ES-I3 (cell line): Measurements from ENCODE around the gene STN1.

Experiments used
- H3K36me3 ChIP-seq: 2 replicates; pipeline ENCODE4 v1.6.1; 2013; ENCODE audit warnings: mild to moderate bottlenecking, low read length, control low read depth, moderate library complexity; ENCODE audit not compliant: insufficient read depth
- H3K4me1 ChIP-seq: 2 replicates; pipeline ENCODE4 v1.6.1; 2013; ENCODE audit warnings: mild to moderate bottlenecking, control low read depth, low read length; ENCODE audit not compliant: insufficient read depth
- H3K9ac ChIP-seq: 2 replicates; pipeline ENCODE4 v1.6.1; 2013; ENCODE audit warnings: low read depth, mild to moderate bottlenecking, low read length, moderate library complexity
- H3K9me3 ChIP-seq: 2 replicates; pipeline ENCODE4 v1.6.1; 2013; ENCODE audit warnings: mild to moderate bottlenecking, low read length, moderate library complexity; ENCODE audit not compliant: control insufficient read depth, insufficient read depth

The STN1 gene

GRCh38 chr10:103843854-103844570, 74.0 kb downstream of the STN1 start:
- Histone ChIP-seq H3K9ac (no peak overlapping the region), H3K9me3 (no peaks in the 10 kb centered on the region), H3K4me1 (peaks cover 37% of the 10 kb centered on the region)

DNA sequence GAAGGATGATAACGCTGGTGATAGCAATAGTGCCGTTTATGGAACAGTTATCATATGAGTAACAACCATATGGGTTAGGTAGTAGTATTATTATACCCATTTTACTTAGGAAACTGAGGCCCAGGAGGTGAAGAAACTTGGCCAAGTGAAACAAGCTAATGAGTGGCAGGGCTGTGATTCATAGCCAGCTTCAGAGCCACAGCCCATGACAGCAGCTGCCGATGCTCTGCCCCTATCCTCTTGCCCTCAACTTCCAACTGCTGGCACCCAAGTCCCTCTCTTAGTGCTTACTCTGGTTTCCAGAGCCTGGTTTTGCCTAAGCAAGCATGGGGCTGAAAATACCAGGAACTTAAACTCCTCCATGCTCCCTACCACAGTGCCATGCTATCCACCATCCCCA, 74.9 kb downstream of the STN1 start:
- Histone ChIP-seq H3K4me1 (peaks cover 38% of the 10 kb centered on the region), H3K36me3 (no peaks in the 10 kb centered on the region), H3K9me3 (no peaks in the 10 kb centered on the region), H3K9ac (no peak overlapping the region)

More at GRCh38 chr10:103843854-103844570, 74.0 kb downstream of the STN1 start:
- H3K36me3 ChIP-seq, result no peaks in the 10 kb centered on the region

DNA sequence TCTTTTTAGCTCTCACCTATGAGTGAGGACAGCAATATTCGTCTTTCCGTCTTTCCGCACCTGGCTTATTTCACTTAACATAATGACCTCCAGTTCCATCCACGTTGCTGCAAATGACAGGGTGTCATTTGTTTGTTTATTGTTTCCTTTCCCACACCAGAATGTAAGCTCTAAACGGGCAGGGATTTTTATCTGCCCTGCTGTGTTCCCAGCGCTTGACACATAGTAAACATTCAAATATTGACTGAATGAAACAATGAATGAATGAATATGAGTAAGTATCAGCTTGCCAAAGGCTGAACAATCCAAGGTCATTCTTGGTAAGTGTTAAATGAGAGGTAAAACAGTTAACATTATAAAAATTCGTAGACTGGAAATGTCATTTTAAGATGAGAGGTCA, 75.4 kb downstream of the STN1 start:
- Histone ChIP-seq H3K4me1 (peaks cover 37% of the 10 kb centered on the region), H3K9me3 (no peaks in the 10 kb centered on the region), H3K9ac (no peak overlapping the region), H3K36me3 (no peaks in the 10 kb centered on the region)

DNA sequence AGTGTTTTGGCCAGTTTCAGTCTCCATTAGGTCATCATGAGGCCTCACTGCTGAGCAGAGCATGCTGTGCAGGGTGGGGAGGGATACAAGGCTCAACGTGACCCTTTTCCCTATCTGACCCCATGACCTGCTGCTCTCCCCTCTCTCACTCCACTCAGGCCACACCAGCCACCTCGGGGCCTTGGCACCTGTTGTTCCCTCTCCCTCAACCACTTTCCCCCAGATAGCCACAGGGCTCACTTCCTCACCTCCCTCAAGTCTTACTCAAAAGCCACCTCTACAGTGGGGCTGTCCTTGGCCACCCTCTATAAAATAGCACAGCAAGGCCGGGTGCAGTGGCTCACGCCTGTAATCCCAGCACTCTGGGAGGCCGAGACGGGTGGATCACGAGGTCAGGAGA, 76.5 kb downstream of the STN1 start:
- H3K9me3 ChIP-seq, result no peaks in the 10 kb centered on the region
- H3K36me3 ChIP-seq, result no peaks in the 10 kb centered on the region
- peaks cover 36% of the 10 kb centered on the region for H3K4me1 ChIP-seq
- H3K9ac ChIP-seq, result no peak overlapping the region

- Histone ChIP-seq H3K4me1 (peaks cover 28% of the 10 kb centered on the region), H3K9me3 (no peaks in the 10 kb centered on the region), H3K36me3 (no peaks in the 10 kb centered on the region), H3K9ac (no peak overlapping the region)
These were observed 77.3 kb downstream of the STN1 start for GRCh38 chr10:103840740-103841070.

GRCh38 chr10:103839872-103840739, 77.9 kb downstream of the STN1 start:
- no peak overlapping the region for H3K9ac ChIP-seq
- H3K36me3 ChIP-seq, result no peaks in the 10 kb centered on the region
- no peaks in the 10 kb centered on the region for H3K9me3 ChIP-seq
- H3K4me1 ChIP-seq, result peaks cover 27% of the 10 kb centered on the region

DNA sequence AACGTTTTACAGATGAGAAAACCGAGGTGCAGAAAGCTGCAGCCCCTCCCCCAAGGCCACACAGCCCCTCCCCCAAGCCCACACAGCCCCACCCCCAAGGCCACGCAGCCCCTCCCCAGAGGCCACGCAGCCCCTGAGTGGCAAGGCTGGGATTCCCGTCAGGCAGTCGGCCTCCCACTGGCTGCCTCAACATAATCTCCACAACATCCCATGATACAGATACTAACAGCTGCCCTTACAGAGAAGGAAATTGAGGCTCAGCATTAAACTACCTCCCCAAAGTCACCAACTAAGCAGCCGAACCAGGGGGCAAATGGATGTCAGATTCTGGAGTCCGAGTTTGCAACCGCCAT, 78.5 kb downstream of the STN1 start:
- Histone ChIP-seq H3K4me1 (peaks cover 33% of the 10 kb centered on the region), H3K9ac (no peak overlapping the region), H3K36me3 (no peaks in the 10 kb centered on the region), H3K9me3 (no peaks in the 10 kb centered on the region)

- Histone ChIP-seq H3K4me1 (peaks cover 38% of the 10 kb centered on the region), H3K36me3 (no peaks in the 10 kb centered on the region), H3K9ac (no peak overlapping the region), H3K9me3 (no peaks in the 10 kb centered on the region)
These were observed 79.0 kb downstream of the STN1 start for GRCh38 chr10:103838862-103839518.

- Histone ChIP-seq H3K36me3 (no peaks in the 10 kb centered on the region), H3K4me1 (peaks cover 42% of the 10 kb centered on the region), H3K9ac (no peak overlapping the region), H3K9me3 (no peaks in the 10 kb centered on the region)
These were observed 80.0 kb downstream of the STN1 start for GRCh38 chr10:103838070-103838395.

DNA sequence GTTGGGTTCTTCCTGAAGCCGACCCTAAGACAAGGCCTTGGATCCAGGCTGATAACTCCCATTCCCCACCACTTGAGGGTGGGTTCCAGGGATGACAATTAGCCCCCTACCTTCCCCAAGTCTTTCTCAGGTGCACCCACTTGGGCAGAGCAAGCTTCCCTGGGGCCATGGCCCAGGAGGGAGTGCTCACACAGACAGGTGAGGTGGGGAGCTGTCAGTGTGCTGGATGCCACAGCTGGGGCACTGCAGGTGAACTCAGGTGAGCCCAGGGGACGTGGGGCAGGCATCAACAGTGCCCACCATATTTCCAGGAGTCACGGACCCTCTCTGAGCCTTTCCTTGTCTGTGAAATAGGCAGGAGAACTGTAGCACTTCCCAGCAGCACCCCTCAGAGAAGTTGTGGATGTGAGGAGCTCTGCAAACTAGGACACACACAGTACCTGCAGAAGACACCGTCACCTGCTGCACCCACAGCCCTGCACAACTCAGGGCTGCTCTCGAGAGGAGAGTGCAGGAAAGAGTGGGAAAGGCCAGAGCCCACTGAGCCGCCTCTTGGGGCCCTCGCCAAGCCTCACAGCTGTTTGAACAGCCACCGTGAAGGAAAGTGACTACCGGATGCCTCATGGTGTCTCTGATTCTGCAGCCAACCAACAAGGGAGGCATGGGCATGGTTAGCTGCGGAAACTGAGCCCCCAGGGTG, 80.5 kb downstream of the STN1 start:
- Histone ChIP-seq H3K4me1 (peaks cover 42% of the 10 kb centered on the region), H3K9me3 (no peaks in the 10 kb centered on the region), H3K36me3 (no peaks in the 10 kb centered on the region), H3K9ac (no peak overlapping the region)

DNA sequence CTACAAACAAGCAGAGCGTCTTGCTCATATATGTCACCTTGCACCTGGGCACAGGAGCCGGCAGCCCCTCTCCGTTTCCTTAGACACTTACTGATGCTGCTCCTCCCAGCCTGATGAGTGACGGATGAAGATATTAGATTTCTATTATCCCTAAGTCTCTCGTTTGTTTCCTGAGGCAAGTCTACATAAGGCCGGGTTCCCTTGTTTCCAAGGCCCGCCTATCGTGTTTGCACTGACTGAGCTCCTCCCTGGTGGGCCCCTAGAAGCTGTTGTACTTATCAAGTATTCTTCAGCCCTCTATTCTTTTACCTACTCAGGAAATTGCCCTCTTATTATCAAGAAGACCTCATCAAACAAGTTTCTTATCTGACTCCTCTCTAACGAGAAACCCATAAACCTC, 81.1 kb downstream of the STN1 start:
- H3K9me3 ChIP-seq, result no peaks in the 10 kb centered on the region
- peaks cover 42% of the 10 kb centered on the region for H3K4me1 ChIP-seq
- no peak overlapping the region for H3K9ac ChIP-seq
- no peaks in the 10 kb centered on the region for H3K36me3 ChIP-seq

GRCh38 chr10:103836273-103836672, 81.7 kb downstream of the STN1 start:
- Histone ChIP-seq H3K9me3 (no peaks in the 10 kb centered on the region), H3K9ac (no peak overlapping the region), H3K4me1 (peaks cover 39% of the 10 kb centered on the region), H3K36me3 (no peaks in the 10 kb centered on the region)

- Histone ChIP-seq H3K36me3 (no peaks in the 10 kb centered on the region), H3K9me3 (no peaks in the 10 kb centered on the region), H3K4me1 (peaks cover 30% of the 10 kb centered on the region), H3K9ac (no peak overlapping the region)
These were observed 82.6 kb downstream of the STN1 start for GRCh38 chr10:103835096-103836050.
